ENCODE results near the gene PCNP. TPM values are rescaled to one million over a fixed set of nuclear protein-coding genes. Genes with fewer than 3 reads are reported as not detected.
A peak's percentile ranks its signal among the peaks of the same experiment; 100 is the strongest.

Gene PCNP
- total and polyA plus RNA-seq, 9 donors = 104 to 237 (median 164) TPM

- TF ChIP-seq CTCF (IDR thresholded peaks at IDR 0.05) = no peak
- TF ChIP-seq POLR2A (IDR thresholded peaks at IDR 0.05) = no peak
- TF ChIP-seq EP300 (IDR thresholded peaks at IDR 0.05) = no peak
- H3K36me3 ChIP-seq = no peaks in the 10 kb centered on the region
- 82 to 89% (median 88%) methylated on average over 10 of the region's 10 CpGs for WGBS, 3 donors
- no peak overlapping the region for H3K27ac ChIP-seq
- DNase-seq = no peak
- no peaks in the 10 kb centered on the region for H3K27me3 ChIP-seq
- no peaks in the 10 kb centered on the region for H3K4me1 ChIP-seq (ENCODE audit: insufficient read depth)
- intact Hi-C loops (cut with DNase I) = no loop called here
- no peaks in the 10 kb centered on the region for H3K9me3 ChIP-seq
- no peak overlapping the region for H3K4me3 ChIP-seq
Measured at GRCh38 chr3:101633186-101633585, 59.2 kb downstream of the PCNP start.

- intact Hi-C loops (cut with DNase I) = no loop called here
- Histone ChIP-seq H3K4me3 (no peak overlapping the region), H3K9me3 (no peaks in the 10 kb centered on the region), H3K27me3 (no peaks in the 10 kb centered on the region), H3K4me1 (ENCODE audit: insufficient read depth) (no peaks in the 10 kb centered on the region), H3K36me3 (no peaks in the 10 kb centered on the region), H3K27ac (no peak overlapping the region)
- TF ChIP-seq EP300 (IDR thresholded peaks at IDR 0.05) = no peak
- TF ChIP-seq POLR2A (IDR thresholded peaks at IDR 0.05) = no peak
- no peak for TF ChIP-seq CTCF (IDR thresholded peaks at IDR 0.05)
- no peak for DNase-seq
- WGBS, 3 donors = 74 to 80% (median 79%) methylated on average over 9 of the region's 9 CpGs
Measured at GRCh38 chr3:101634591-101635196, 60.7 kb downstream of the PCNP start.

- intact Hi-C loops (cut with DNase I) = no loop called here
- H3K27ac ChIP-seq = no peak overlapping the region
- no peaks in the 10 kb centered on the region for H3K36me3 ChIP-seq
- no peak for TF ChIP-seq EP300 (IDR thresholded peaks at IDR 0.05)
- no peak for TF ChIP-seq POLR2A (IDR thresholded peaks at IDR 0.05)
- TF ChIP-seq CTCF (IDR thresholded peaks at IDR 0.05) = no peak
- H3K4me3 ChIP-seq = no peak overlapping the region
- WGBS, 3 donors = 51 to 53% (median 51%) methylated on average over 9 of the region's 9 CpGs
- H3K9me3 ChIP-seq = no peaks in the 10 kb centered on the region
- no peak for DNase-seq
- H3K27me3 ChIP-seq = no peaks in the 10 kb centered on the region
- H3K4me1 ChIP-seq (ENCODE audit: insufficient read depth) = no peaks in the 10 kb centered on the region
Measured at GRCh38 chr3:101635345-101635744, 61.4 kb downstream of the PCNP start.

DNA sequence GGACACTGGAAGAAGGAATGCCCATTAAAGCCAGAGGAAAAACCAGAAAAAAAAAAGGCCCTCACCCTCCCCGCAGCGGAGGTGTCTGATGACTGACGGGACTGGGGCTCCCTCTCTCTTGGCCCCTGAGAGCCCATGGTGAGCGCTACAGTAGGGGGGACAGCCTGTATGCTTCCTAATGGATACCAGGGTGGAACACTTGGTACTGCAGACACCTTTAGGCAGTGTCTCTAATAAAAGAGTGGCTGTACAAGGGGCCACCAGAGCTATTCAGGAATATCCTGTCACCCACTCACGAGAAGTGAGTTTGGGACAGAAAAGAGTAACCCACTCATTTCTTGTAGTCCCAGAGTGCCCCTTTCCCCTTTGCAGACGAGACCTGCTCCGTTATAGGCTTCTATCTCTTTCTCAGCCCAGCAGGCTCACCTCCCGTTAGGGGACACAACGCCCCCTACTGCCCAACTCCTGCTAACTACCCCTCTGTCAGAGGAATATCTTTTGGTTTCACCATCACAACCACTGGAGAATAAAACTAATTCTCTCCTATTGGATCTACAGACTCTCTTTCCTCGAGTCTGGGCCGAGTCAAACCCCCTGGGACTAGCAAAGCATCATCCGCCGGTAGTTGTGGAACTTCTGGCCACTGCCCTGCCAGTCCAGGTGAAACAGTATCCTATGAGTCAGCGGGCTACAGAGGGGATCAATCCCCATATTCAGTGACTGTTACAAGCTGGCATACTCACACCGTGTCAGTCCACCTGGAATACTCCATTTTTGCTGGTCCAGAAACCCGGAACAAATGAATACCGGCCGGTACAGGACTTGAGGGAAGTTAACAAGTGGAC lies 62.2 kb downstream of the PCNP start:
- TF ChIP-seq CTCF (IDR thresholded peaks at IDR 0.05) (no peak), EP300 (IDR thresholded peaks at IDR 0.05) (no peak), POLR2A (IDR thresholded peaks at IDR 0.05) (no peak)
- H3K27me3 ChIP-seq = no peaks in the 10 kb centered on the region
- WGBS, 3 donors = 51 to 58% (median 54%) methylated on average over 18 of the region's 18 CpGs
- peak; percentile 18 to 55 (median 40) for DNase-seq
- H3K27ac ChIP-seq = no peak overlapping the region
- H3K4me3 ChIP-seq = no peak overlapping the region
- H3K4me1 ChIP-seq (ENCODE audit: insufficient read depth) = no peaks in the 10 kb centered on the region
- H3K9me3 ChIP-seq = no peaks in the 10 kb centered on the region
- H3K36me3 ChIP-seq = no peaks in the 10 kb centered on the region
- intact Hi-C loops (cut with DNase I) = no loop called here

All from ovary (tissue), 9 donors.